CD4-positive, alpha-beta T cell treated with Interferon alpha-2 for 1 hour (primary cell): ENCODE results near the gene SNED1.
A peak's percentile ranks its signal among the peaks of the same experiment; 100 is the strongest.
"Not testable (repeated sequence)": the region's sequence is repeated elsewhere in the genome, so short reads cannot be mapped to it uniquely, and the experiment has no call there.

Experiments
- DNase-seq, 2 donors: peaks; one replicate each; pipeline ENCODE4 v3.0.0-alpha.2; 2020 to 2022

The SNED1 gene

DNA sequence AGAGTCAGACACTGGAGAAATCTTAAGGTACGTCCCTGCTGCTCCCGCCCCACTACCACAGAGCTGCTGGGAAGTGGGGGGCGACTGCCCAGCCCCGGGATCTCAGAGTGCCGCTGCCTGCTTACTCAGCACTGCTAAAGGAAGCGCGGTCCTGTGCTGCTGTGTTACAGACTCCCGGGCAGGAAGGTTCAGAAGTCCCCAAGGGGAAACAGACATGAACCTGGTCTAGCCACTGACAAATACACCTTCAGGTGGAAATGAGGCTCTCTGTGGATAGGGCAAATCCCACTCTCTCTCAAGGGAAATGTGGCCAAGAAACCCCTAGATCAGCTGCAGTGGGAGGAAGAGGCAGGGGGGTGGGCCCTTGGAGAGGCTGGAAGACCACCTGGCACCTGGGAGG is 90.0 kb downstream of the SNED1 start:
- no peak for DNase-seq

GRCh38 chr2:241088791-241089732 is 90.6 kb downstream of the SNED1 start:
- no peak for DNase-seq

GRCh38 chr2:241091201-241091600 is 92.8 kb downstream of the SNED1 start:
- no peak for DNase-seq

DNA sequence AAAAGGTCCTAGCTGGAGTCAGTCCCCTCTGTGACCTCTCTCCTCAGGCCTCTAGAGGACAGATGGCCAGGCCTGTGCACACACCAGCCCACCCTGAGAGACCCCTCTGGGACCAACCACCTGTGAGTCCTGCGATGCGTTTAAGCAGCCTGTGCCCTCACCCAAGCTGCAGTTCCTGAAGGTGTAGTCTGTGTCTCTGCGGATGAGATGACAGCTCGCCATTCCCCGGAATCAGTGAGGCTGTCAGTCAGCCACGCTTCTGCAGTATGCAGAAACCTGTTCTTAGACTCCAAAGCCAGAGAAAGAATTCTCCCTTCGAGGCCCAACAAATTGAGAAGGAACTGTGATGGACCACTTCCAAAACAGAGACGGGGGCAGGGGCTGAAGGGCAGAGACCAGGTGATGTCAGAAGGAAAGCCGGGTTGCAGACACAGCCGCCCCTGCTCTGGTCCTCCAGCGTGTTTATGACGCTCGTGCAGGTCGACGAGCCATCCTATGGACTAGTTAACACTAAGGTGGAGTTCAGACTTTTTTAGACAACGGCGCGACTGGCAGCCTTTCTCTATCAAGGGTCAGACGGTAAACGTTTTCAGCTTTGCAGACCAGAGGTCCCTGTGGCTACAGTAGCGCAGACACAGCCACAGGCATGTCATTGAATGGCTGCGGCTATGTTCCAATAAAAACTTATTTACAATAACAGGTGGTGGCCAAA is 93.5 kb downstream of the SNED1 start:
- no peak for DNase-seq

GRCh38 chr2:241092677-241093076 is 94.3 kb downstream of the SNED1 start:
- DNase-seq: no peak

GRCh38 chr2:241093133-241093781 is 94.8 kb downstream of the SNED1 start:
- not testable (repeated sequence) for DNase-seq

GRCh38 chr2:241094172-241094571 is 95.8 kb downstream of the SNED1 start:
- no peak for DNase-seq

DNA sequence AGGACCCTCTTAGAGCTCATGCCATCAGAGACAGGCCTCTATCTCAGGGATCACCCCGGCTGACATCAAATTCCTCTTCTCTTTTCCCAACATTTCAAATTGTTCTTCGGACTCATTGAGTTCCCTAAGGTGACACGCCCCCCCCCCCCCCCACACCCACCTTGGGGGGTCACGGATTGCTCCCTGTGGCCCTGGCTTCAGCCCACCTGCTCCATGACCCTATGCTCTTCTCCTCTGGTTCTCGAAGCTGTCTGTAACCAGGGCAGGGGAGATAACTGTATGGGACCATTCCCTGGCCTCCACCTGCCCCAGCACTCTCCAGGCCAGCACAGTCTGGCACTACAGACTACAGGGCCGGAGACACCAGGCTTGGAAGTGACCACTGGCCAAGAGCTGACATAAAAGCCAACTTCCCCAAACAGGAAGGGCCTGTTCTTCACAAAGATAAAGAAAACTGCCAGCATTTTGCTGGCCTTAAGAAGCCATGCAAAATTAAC is 96.6 kb downstream of the SNED1 start:
- no peak for DNase-seq

- peak; percentile 50 to 80 for DNase-seq
Observed at GRCh38 chr2:241095594-241096290, 97.3 kb downstream of the SNED1 start.

- no peak for DNase-seq
Observed at GRCh38 chr2:241096979-241097378, 98.6 kb downstream of the SNED1 start.

DNA sequence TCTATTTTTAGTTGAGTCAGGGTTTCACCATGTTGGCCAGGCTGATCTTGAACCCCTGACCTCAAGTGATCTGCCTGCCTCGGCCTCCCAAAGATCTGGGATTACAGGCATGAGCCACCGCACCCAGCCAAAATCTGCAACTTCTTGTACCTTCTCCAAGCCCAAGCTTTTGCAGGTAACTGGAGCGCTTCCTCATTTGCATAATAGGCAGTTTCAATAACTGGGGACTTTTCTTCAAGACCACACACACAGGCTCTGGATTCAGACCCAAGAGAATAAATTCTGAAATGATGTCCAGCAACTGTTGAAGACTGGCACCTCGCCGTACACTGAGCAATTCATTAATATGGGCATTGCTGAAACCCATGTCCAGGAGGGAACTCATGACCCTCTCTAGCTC is 100.8 kb downstream of the SNED1 start:
- no peak for DNase-seq

DNA sequence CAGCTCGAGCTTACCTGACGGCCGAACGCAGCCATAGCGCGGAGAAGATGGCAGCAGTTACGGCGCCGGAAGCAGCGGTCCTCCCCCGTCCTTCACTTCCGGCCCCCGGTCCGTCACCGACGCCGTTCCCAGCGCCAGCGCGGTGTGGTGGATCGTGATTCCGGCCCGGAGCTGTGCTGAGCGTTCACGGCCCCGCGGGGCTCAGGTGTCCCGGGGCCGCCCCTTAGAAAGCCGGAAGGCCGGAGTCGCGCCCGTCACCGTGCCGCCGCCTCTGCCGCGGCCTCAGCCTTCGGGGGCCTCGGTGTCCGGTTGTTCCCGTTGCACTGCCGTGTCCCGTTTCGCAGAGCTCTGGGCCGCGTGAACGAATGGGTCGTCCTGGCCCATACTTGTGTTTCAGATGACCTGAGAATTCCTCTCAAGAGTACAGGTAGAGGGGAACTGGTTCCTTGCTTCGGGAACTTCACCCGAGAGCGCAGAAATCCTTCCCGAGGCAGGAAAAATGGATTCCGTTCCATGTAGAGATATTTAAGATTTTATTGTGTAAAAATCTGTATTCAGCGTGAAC is 103.9 kb downstream of the SNED1 start, which contains the start of gene MTERF4:
MTERF4 (minus strand) TSS at position 49 of the 565 bp plus-strand sequence; CDS start at position 35, 14 bp downstream.
- DNase-seq: peak; percentile 84 to 90

- no peak for DNase-seq
Observed at GRCh38 chr2:241103176-241103595, 104.8 kb downstream of the SNED1 start.

- not testable (repeated sequence) for DNase-seq
Observed at GRCh38 chr2:241104611-241105010, 106.2 kb downstream of the SNED1 start.

DNA sequence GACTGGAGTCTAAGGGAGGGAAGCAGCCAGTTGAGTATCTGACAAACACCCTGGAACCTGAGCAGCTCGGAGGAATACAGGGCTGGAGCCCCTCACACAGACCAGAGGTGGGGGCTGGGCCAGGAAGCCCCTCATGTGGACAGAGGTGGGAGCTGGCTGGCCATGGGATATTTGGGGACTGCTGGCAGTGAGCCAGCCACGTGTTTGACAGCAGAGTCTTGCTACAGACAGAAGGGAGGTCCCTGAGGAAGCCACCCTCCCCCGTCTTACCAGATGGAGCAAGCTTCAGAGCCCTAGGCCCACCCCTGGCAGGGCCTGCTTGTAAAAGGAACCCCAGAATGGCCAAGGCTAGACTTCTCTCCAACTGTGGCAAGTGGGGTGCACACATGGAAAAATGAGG is 107.2 kb downstream of the SNED1 start:
- no peak for DNase-seq

- DNase-seq: no peak
Observed at GRCh38 chr2:241107031-241107783, 108.8 kb downstream of the SNED1 start.

DNA sequence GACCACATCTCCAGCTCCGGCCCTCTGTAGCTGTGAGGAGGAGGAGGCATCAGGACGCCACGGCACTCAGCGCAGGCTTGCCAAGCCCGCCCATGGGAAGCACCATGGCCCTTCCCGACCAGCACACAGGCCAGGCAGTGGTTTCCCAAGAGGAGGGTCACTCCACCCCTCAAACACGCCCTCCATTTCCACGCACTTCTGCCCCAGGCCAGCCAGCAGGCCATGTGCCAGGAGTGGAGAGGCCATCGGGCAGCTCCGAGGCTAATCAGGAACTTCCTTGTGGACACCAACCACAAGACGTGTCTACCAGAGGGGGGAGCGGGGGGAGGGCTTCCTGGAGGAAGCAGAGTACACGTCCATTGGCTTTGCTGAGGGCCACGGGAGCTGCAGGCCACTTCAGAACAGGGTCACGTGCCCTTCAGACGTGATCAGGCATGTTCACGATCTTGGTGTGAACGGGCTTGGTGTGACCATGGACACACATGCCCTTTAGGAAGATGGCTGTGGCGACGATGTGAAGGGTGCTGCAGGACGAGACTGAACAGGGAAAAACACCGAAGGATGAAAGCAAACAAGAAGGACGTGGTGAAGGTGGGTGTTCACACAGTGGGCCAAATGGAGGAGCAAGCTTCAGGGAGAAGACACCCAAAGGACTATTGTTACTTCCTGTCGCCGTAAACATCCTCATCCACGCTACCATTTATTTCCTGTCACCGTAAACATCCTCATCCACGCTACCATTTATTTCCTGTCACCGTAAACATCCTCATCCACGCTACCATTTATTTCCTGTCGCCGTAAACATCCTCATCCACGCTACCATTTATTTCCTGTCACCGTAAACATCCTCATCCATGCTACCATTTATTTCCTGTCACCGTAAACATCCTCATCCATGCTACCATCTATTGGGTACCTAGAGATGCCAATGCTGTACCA is 110.1 kb downstream of the SNED1 start:
- peak in 1 of 2 donors; percentile 58 for DNase-seq

DNA sequence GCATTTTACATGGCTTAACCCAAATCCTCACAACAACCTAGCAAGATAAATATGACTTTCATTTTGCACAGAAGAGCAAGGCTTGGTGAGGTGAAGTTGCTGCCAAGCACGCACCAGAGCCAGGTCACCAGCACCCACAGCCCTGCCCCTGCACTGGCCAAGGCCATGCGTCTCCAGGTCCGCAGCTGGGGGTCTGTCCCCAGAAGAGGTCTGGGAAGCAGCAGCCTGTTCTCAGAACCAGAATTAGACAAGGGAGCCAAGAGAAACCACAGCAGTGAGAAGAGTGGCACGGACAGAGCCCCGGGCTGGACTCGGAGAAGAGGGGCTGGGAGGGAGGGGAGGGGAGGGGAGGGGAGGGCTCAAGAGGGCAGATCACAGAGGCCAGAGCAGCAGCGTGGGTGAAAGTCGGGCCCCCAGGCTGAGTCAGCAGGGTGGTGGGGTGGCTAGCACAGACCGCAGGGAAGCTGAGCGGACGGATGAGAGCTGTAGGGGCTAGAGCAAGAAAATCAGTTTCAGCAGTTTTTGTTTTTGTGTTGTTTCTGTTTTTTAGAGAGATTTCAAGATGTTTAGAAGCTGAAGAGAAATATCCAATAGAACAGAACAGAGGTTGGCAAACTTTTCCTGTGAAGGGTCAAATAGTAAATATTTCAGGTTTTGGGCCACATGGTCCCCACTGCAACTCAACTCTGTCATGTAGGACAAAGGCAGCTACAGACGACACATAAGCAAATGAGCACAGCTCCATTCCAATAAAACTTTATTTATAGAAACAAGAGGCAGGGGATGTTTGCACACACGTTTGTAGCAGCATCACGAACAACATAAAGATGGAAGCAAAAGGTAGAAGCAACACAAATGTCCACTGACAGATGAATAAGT is 111.0 kb downstream of the SNED1 start:
- peak in 1 of 2 donors; percentile 31 for DNase-seq

GRCh38 chr2:241110089-241110606 is 111.7 kb downstream of the SNED1 start:
- DNase-seq: no peak
